GM23248 (cell line): ENCODE results near the gene REG1B. TPM values are rescaled to one million over a fixed set of nuclear protein-coding genes. Genes with fewer than 3 reads are reported as not detected.

ENCODE experiments used
- DNase-seq: peaks from one replicate; pipeline ENCODE4 v3.0.0-alpha.2; 2015
- H2AFZ ChIP-seq: fragments of 200-600 bp; sonication (generic); 2 replicates; pipeline ENCODE4 v1.6.1; 2016; ENCODE audit warnings: antibody characterized with exemption
- H3F3A ChIP-seq: fragments of 200-600 bp; sonication (generic); 2 replicates; pipeline ENCODE4 v1.6.1; 2016; ENCODE audit warnings: mild to moderate bottlenecking, antibody characterized with exemption, mixed run types; ENCODE audit not compliant: insufficient read depth
- H3K27ac ChIP-seq: fragments of 200-600 bp; sonication (generic); 2 replicates; pipeline ENCODE4 v1.5.1; 2016; ENCODE audit warnings: mild to moderate bottlenecking
- H3K27me3 ChIP-seq: fragments of 200-600 bp; sonication (generic); replicated peaks from 2 replicates; pipeline ENCODE4 v1.6.1; 2016; ENCODE audit warnings: mild to moderate bottlenecking; ENCODE audit not compliant: insufficient read depth
- H3K36me3 ChIP-seq: fragments of 200-600 bp; sonication (generic); 2 replicates; pipeline ENCODE4 v1.6.1; 2016; ENCODE audit warnings: low read depth, mild to moderate bottlenecking
- H3K4me1 ChIP-seq: fragments of 200-600 bp; sonication (generic); 2 replicates; pipeline ENCODE4 v1.6.1; 2016; ENCODE audit warnings: mild to moderate bottlenecking; ENCODE audit not compliant: insufficient read depth
- H3K4me2 ChIP-seq: fragments of 200-600 bp; sonication (generic); one replicate; pipeline ENCODE4 v1.6.1; 2016; ENCODE audit warnings: mild to moderate bottlenecking; ENCODE audit not compliant: unreplicated experiment
- H3K4me3 ChIP-seq: fragments of 200-600 bp; sonication (generic); 2 replicates; pipeline ENCODE4 v1.5.1; 2016; ENCODE audit warnings: mild to moderate bottlenecking
- H3K79me2 ChIP-seq: fragments of 200-600 bp; sonication (generic); 2 replicates; pipeline ENCODE4 v1.6.1; 2016; ENCODE audit warnings: mild to moderate bottlenecking; ENCODE audit not compliant: insufficient read depth
- H3K9ac ChIP-seq: fragments of 200-600 bp; sonication (generic); 2 replicates; pipeline ENCODE4 v1.6.1; 2016; ENCODE audit warnings: mild to moderate bottlenecking
- H3K9me2 ChIP-seq: fragments of 200-600 bp; sonication (generic); 2 replicates; pipeline ENCODE4 v1.6.1; 2016; ENCODE audit warnings: mixed run types, mild to moderate bottlenecking, moderate library complexity; ENCODE audit not compliant: insufficient read depth
- H3K9me3 ChIP-seq: fragments of 200-600 bp; sonication (generic); one replicate; pipeline ENCODE4 v1.6.1; 2017; ENCODE audit warnings: low read depth
- H4K20me1 ChIP-seq: fragments of 200-600 bp; sonication (generic); 2 replicates; pipeline ENCODE4 v1.6.0; 2016; ENCODE audit not compliant: insufficient read depth
- EZH2 ChIP-seq: fragments of 200-600 bp; sonication (generic); IDR thresholded peaks from 2 replicates; pipeline ENCODE4 v1.6.1; 2018; ENCODE audit warnings: antibody characterized with exemption, mild to moderate bottlenecking; ENCODE audit not compliant: insufficient read depth, poor library complexity, severe bottlenecking
- EZH2phosphoT487 ChIP-seq: fragments of 200-600 bp; sonication (generic); IDR thresholded peaks from 2 replicates; pipeline ENCODE4 v1.6.1; 2018; ENCODE audit warnings: antibody characterized with exemption, moderate library complexity, mild to moderate bottlenecking, low read depth; ENCODE audit not compliant: insufficient read depth
- WGBS, 2 experiments: methylation state at CpG; one replicate each; pipeline ENCODE4 v1.1.6; 2015 to 2017; ENCODE audit warnings: low lambda C conversion rate in 2 of 2, low coverage in 1 of 2; ENCODE audit errors: missing lambda C conversion rate in 2 of 2; 5-methylcytosine and 5-hydroxymethylcytosine counted together
- in situ Hi-C: fragments of 300-500 bp; cut with MboI; formaldehyde crosslinking; loops from 2 replicates; pipeline ENCODE4 v1.15.0; 2020
- polyA plus RNA-seq: library from polyadenylated mRNA; unstranded; fragments of >200 nt; fragmentation: Nextera tagmentation; extraction: Ambion mirVana; gene quantifications from 2 replicates; pipeline ENCODE4 v1.2.1, GENCODE V29; 2016
- total RNA-seq: library from RNA; depleted of rRNA; stranded (reverse); fragments of >200 nt; shearing (Covaris generic); gene quantifications from 2 replicates; pipeline ENCODE4 v1.2.3, GENCODE V29; 2014; rRNA removed

Gene REG1B
- total RNA-seq (not detected in 2 replicates), polyA plus RNA-seq (not detected in 2 replicates)

GRCh38 chr2:79087785-79088364 is at the start of gene REG1B:
REG1B (minus strand) TSS chr2:79087993; CDS start chr2:79087612, 381 bp downstream.
- no peaks in the 10 kb centered on the region for H4K20me1 ChIP-seq
- no peaks in the 10 kb centered on the region for H3F3A ChIP-seq
- no peak within 1 kb of the TSS for H3K27ac ChIP-seq
- in situ Hi-C loops = no loop called here
- no peak for TF ChIP-seq EZH2
- no peak for TF ChIP-seq EZH2phosphoT487
- DNase-seq = no peak
- H3K9me3 ChIP-seq = no peaks in the 10 kb centered on the region
- no peak within 1 kb of the TSS for H3K4me3 ChIP-seq
- no peak within 1 kb of the TSS for H2AFZ ChIP-seq
- H3K4me2 ChIP-seq = no peak within 1 kb of the TSS
- H3K27me3 ChIP-seq = no peaks in the 10 kb centered on the region
- WGBS, 2 experiments = 5 to 7% methylated on average over 2 of the region's 2 CpGs
- no peaks in the 10 kb centered on the region for H3K36me3 ChIP-seq
- H3K9me2 ChIP-seq = no peaks in the 10 kb centered on the region
- H3K9ac ChIP-seq = no peak within 1 kb of the TSS
- no peaks in the 10 kb centered on the region for H3K79me2 ChIP-seq
- H3K4me1 ChIP-seq = no peaks in the 10 kb centered on the region

- H3K9ac ChIP-seq = no peak overlapping the region
- H4K20me1 ChIP-seq = no peaks in the 10 kb centered on the region
- no peak overlapping the region for H3K27ac ChIP-seq
- H3K36me3 ChIP-seq = no peaks in the 10 kb centered on the region
- WGBS, 2 experiments = 26 to 31% methylated on average over 4 of the region's 4 CpGs
- H3K27me3 ChIP-seq = no peaks in the 10 kb centered on the region
- no peak overlapping the region for H2AFZ ChIP-seq
- DNase-seq = no peak
- no peak for TF ChIP-seq EZH2
- no peak for TF ChIP-seq EZH2phosphoT487
- no peak overlapping the region for H3K4me2 ChIP-seq
- no peaks in the 10 kb centered on the region for H3K4me1 ChIP-seq
- H3K9me3 ChIP-seq = no peaks in the 10 kb centered on the region
- in situ Hi-C loops = no loop called here
- H3K9me2 ChIP-seq = no peaks in the 10 kb centered on the region
- no peak overlapping the region for H3K4me3 ChIP-seq
- H3F3A ChIP-seq = no peaks in the 10 kb centered on the region
- H3K79me2 ChIP-seq = no peaks in the 10 kb centered on the region
These were observed 43.9 kb upstream of the REG1B start for GRCh38 chr2:79131687-79132086.

- no peak for DNase-seq
- TF ChIP-seq EZH2phosphoT487 = no peak
- TF ChIP-seq EZH2 = no peak
- in situ Hi-C loops = no loop called here
- H3K79me2 ChIP-seq = no peaks in the 10 kb centered on the region
- H3K4me2 ChIP-seq = no peak overlapping the region
- no peak overlapping the region for H3K4me3 ChIP-seq
- H3K36me3 ChIP-seq = no peaks in the 10 kb centered on the region
- no peaks in the 10 kb centered on the region for H3K9me2 ChIP-seq
- H3K9ac ChIP-seq = no peak overlapping the region
- H2AFZ ChIP-seq = no peak overlapping the region
- no peaks in the 10 kb centered on the region for H3F3A ChIP-seq
- no peaks in the 10 kb centered on the region for H3K9me3 ChIP-seq
- H3K4me1 ChIP-seq = no peaks in the 10 kb centered on the region
- no peak overlapping the region for H3K27ac ChIP-seq
- H3K27me3 ChIP-seq = no peaks in the 10 kb centered on the region
- H4K20me1 ChIP-seq = no peaks in the 10 kb centered on the region
These were observed 42.0 kb upstream of the REG1B start for GRCh38 chr2:79129804-79130203.

- no peak overlapping the region for H2AFZ ChIP-seq
- H3K79me2 ChIP-seq = no peaks in the 10 kb centered on the region
- TF ChIP-seq EZH2phosphoT487 (no peak), EZH2 (no peak)
- H3K36me3 ChIP-seq = no peaks in the 10 kb centered on the region
- no peak for DNase-seq
- WGBS, 2 experiments = 20 to 25% methylated on average over 6 of the region's 6 CpGs
- no peaks in the 10 kb centered on the region for H3F3A ChIP-seq
- H3K9me2 ChIP-seq = no peaks in the 10 kb centered on the region
- no peaks in the 10 kb centered on the region for H3K4me1 ChIP-seq
- H3K9ac ChIP-seq = no peak overlapping the region
- H3K27ac ChIP-seq = no peak overlapping the region
- H4K20me1 ChIP-seq = no peaks in the 10 kb centered on the region
- H3K4me3 ChIP-seq = no peak overlapping the region
- H3K27me3 ChIP-seq = no peaks in the 10 kb centered on the region
- H3K9me3 ChIP-seq = no peaks in the 10 kb centered on the region
- in situ Hi-C loops = no loop called here
- H3K4me2 ChIP-seq = no peak overlapping the region
These were observed 41.5 kb upstream of the REG1B start for GRCh38 chr2:79129260-79129659.

- no peaks in the 10 kb centered on the region for H3K27me3 ChIP-seq
- H2AFZ ChIP-seq = no peak overlapping the region
- no peaks in the 10 kb centered on the region for H3K9me3 ChIP-seq
- no peak overlapping the region for H3K9ac ChIP-seq
- in situ Hi-C loops = no loop called here
- no peak for DNase-seq
- H3K4me1 ChIP-seq = no peaks in the 10 kb centered on the region
- H3K79me2 ChIP-seq = no peaks in the 10 kb centered on the region
- TF ChIP-seq EZH2phosphoT487 = no peak
- no peak for TF ChIP-seq EZH2
- WGBS, 2 experiments = 34 to 41% methylated on average over 3 of the region's 3 CpGs
- no peak overlapping the region for H3K4me3 ChIP-seq
- H3K4me2 ChIP-seq = no peak overlapping the region
- no peaks in the 10 kb centered on the region for H3K9me2 ChIP-seq
- H3K27ac ChIP-seq = no peak overlapping the region
- no peaks in the 10 kb centered on the region for H3F3A ChIP-seq
- H3K36me3 ChIP-seq = no peaks in the 10 kb centered on the region
- no peaks in the 10 kb centered on the region for H4K20me1 ChIP-seq
These were observed 40.6 kb upstream of the REG1B start for GRCh38 chr2:79128406-79128805.
